Mesenchymal stem cell (in vitro differentiated cells and primary cell): ENCODE results near the gene NPAS3.

ENCODE experiments used
- DNase-seq: peaks from one replicate; pipeline ENCODE4 v3.0.0-alpha.2; 2013
- H2AFZ ChIP-seq: one replicate; pipeline ENCODE4 v1.6.1; 2013; ENCODE audit warnings: low read depth, mild to moderate bottlenecking, control low read depth, inconsistent platforms, low read length, moderate library complexity
- H2AK5ac ChIP-seq: 2 replicates; pipeline ENCODE4 v1.6.1; 2013; ENCODE audit warnings: low read length, moderate library complexity, mild to moderate bottlenecking, inconsistent platforms; ENCODE audit not compliant: severe bottlenecking
- H2BK120ac ChIP-seq: one replicate; pipeline ENCODE4 v1.6.1; 2013; ENCODE audit warnings: low read depth, mild to moderate bottlenecking, inconsistent platforms, low read length, moderate library complexity
- H2BK12ac ChIP-seq, 2 experiments: one replicate each; pipeline ENCODE4 v1.6.1; 2013; ENCODE audit warnings: inconsistent platforms in 2 of 2, low read length in 2 of 2, mild to moderate bottlenecking in 2 of 2, moderate library complexity in 2 of 2, control low read depth in 1 of 2
- H2BK15ac ChIP-seq: one replicate; pipeline ENCODE4 v1.6.1; 2013; ENCODE audit warnings: mild to moderate bottlenecking, low read depth, inconsistent platforms; ENCODE audit not compliant: poor library complexity, severe bottlenecking
- H2BK5ac ChIP-seq: 2 replicates; pipeline ENCODE4 v1.6.1; 2013; ENCODE audit warnings: low read depth, mild to moderate bottlenecking, low read length, control low read depth, inconsistent platforms; ENCODE audit not compliant: poor library complexity, severe bottlenecking
- H3K14ac ChIP-seq, 2 experiments: one replicate each; pipeline ENCODE4 v1.6.1; 2013; ENCODE audit warnings: inconsistent platforms in 2 of 2, low read length in 2 of 2, control low read depth in 1 of 2, mild to moderate bottlenecking in 1 of 2, moderate library complexity in 1 of 2
- H3K18ac ChIP-seq, 2 experiments: one replicate each; pipeline ENCODE4 v1.6.1; 2013; ENCODE audit warnings: inconsistent platforms in 2 of 2, low read length in 2 of 2, control low read depth in 1 of 2, low read depth in 1 of 2, mild to moderate bottlenecking in 1 of 2
- H3K23ac ChIP-seq, 2 experiments: one replicate each; pipeline ENCODE4 v1.6.1; 2013; ENCODE audit warnings: inconsistent platforms in 2 of 2, low read length in 2 of 2, mild to moderate bottlenecking in 2 of 2, moderate library complexity in 2 of 2, control low read depth in 1 of 2
- H3K27ac ChIP-seq: 2 replicates; pipeline ENCODE4 v1.5.1; 2013; ENCODE audit warnings: mild to moderate bottlenecking, moderate library complexity, low read length, control low read depth, inconsistent platforms; ENCODE audit not compliant: poor library complexity, severe bottlenecking
- H3K27me3 ChIP-seq, 2 experiments: 2 replicates each; pipeline versions ENCODE4 v1.6.1 to v1.7.0; 2013; ENCODE audit warnings: low read length in 2 of 2, mild to moderate bottlenecking in 2 of 2, moderate library complexity in 2 of 2, control low read depth in 1 of 2, inconsistent platforms in 1 of 2; ENCODE audit not compliant: control insufficient read depth in 1 of 2, insufficient read depth in 1 of 2
- H3K36me3 ChIP-seq, 2 experiments: 2 replicates each; pipeline versions ENCODE4 v1.6.1 to v1.7.0; 2013; ENCODE audit warnings: low read length in 2 of 2, control low read depth in 1 of 2, inconsistent platforms in 1 of 2, low read depth in 1 of 2, mild to moderate bottlenecking in 1 of 2; ENCODE audit not compliant: insufficient read depth in 2 of 2, control insufficient read depth in 1 of 2
- H3K4ac ChIP-seq, 2 experiments: one replicate each; pipeline ENCODE4 v1.6.1; 2013; ENCODE audit warnings: inconsistent platforms in 2 of 2, low read length in 2 of 2, mild to moderate bottlenecking in 2 of 2, moderate library complexity in 2 of 2, control low read depth in 1 of 2, low read depth in 1 of 2
- H3K4me1 ChIP-seq: 2 replicates; pipeline ENCODE4 v1.6.1; 2013; ENCODE audit warnings: low read depth, low read length, control low read depth; ENCODE audit not compliant: control insufficient read depth, insufficient read depth
- H3K4me2 ChIP-seq: 2 replicates; pipeline ENCODE4 v1.6.1; 2013; ENCODE audit warnings: low read length, mild to moderate bottlenecking, inconsistent platforms; ENCODE audit not compliant: poor library complexity, severe bottlenecking
- H3K4me3 ChIP-seq, 2 experiments: 2 replicates each; pipeline versions ENCODE4 v1.5.1 to v1.7.0; 2013; ENCODE audit warnings: low read length in 2 of 2, mild to moderate bottlenecking in 2 of 2, control low read depth in 1 of 2, low read depth in 1 of 2; ENCODE audit not compliant: insufficient read depth in 1 of 2
- H3K79me1 ChIP-seq: replicated peaks from 2 replicates; pipeline ENCODE4 v1.6.1; 2013; ENCODE audit warnings: mild to moderate bottlenecking, control low read depth, low read length, inconsistent platforms; ENCODE audit not compliant: poor library complexity, severe bottlenecking
- H3K9ac ChIP-seq: 2 replicates; pipeline ENCODE4 v1.7.0; 2013; ENCODE audit warnings: mild to moderate bottlenecking, low read length, moderate library complexity
- H3K9me3 ChIP-seq: 2 replicates; pipeline ENCODE4 v1.7.0; 2013; ENCODE audit warnings: mild to moderate bottlenecking, low read length; ENCODE audit not compliant: control insufficient read depth
- H4K8ac ChIP-seq: one replicate; pipeline ENCODE4 v1.6.1; 2013; ENCODE audit warnings: inconsistent platforms, mild to moderate bottlenecking, low read length, moderate library complexity
- H4K91ac ChIP-seq: one replicate; pipeline ENCODE4 v1.6.1; 2013; ENCODE audit warnings: mild to moderate bottlenecking, low read length, inconsistent platforms
- WGBS: methylation state at CpG from one replicate; pipeline ENCODE4 v1.1.7; 2013; ENCODE audit warnings: mixed read lengths; 5-methylcytosine and 5-hydroxymethylcytosine counted together

Gene NPAS3

GRCh38 chr14:33393895-33394368 is 455.3 kb downstream of the NPAS3 start:
- H3K9ac ChIP-seq, result no peak overlapping the region
- no peaks in the 10 kb centered on the region for H3K27me3 ChIP-seq
- no peak for DNase-seq
- no peak overlapping the region for H3K14ac ChIP-seq
- H2BK12ac ChIP-seq, result no peak overlapping the region
- H3K4me3 ChIP-seq, result no peak overlapping the region
- no peak overlapping the region for H3K27ac ChIP-seq
- no peak overlapping the region for H2BK15ac ChIP-seq
- H4K91ac ChIP-seq, result no peak overlapping the region
- no peak overlapping the region for H2AK5ac ChIP-seq
- no peaks in the 10 kb centered on the region for H3K9me3 ChIP-seq
- no peaks in the 10 kb centered on the region for H3K36me3 ChIP-seq
- no peak overlapping the region for H4K8ac ChIP-seq
- H3K4me1 ChIP-seq, result no peaks in the 10 kb centered on the region
- 71% methylated on average over 3 of the region's 3 CpGs for WGBS
- no peak overlapping the region for H2AFZ ChIP-seq
- no peaks in the 10 kb centered on the region for H3K79me1 ChIP-seq
- no peak overlapping the region for H3K4ac ChIP-seq
- H3K4me2 ChIP-seq, result no peak overlapping the region
- no peak overlapping the region for H2BK5ac ChIP-seq
- no peak overlapping the region for H3K23ac ChIP-seq
- no peak overlapping the region for H3K18ac ChIP-seq
- no peak overlapping the region for H2BK120ac ChIP-seq

DNA sequence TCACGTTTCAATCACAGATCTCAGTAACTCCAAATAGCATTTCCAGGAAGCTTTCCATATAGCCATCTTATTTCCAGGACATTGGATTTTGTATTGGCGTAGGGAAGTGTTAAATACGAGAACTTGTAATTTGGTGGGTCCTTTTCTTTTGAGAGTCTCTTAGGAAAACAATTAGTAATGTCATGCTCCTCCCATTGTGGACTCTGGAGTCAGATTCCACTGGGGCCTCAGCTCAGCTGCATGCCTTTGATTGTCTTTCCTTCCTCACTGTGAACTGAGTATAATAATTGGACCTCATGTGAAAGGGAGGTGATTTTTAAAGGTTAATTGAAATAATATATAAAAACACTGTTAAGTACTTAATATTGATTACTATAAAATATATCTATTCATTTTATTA is 462.6 kb downstream of the NPAS3 start:
- H2BK5ac ChIP-seq, result no peak overlapping the region
- 97% methylated on average over 3 of the region's 3 CpGs for WGBS
- H3K4ac ChIP-seq, result no peak overlapping the region

GRCh38 chr14:33402604-33403003 is 463.9 kb downstream of the NPAS3 start:
- Histone ChIP-seq H3K4me2 (no peak overlapping the region), H3K36me3 (no peaks in the 10 kb centered on the region), H3K23ac (no peak overlapping the region), H3K9ac (no peak overlapping the region), H3K4ac (no peak overlapping the region), H4K91ac (no peak overlapping the region), H3K4me1 (no peaks in the 10 kb centered on the region), H3K14ac (no peak overlapping the region), H2BK5ac (no peak overlapping the region), H3K79me1 (no peaks in the 10 kb centered on the region), H2AFZ (no peak overlapping the region), H4K8ac (no peak overlapping the region), H2BK15ac (no peak overlapping the region), H2BK120ac (no peak overlapping the region), H2BK12ac (no peak overlapping the region), H3K9me3 (no peaks in the 10 kb centered on the region), H3K27me3 (no peaks in the 10 kb centered on the region), H3K27ac (no peak overlapping the region), H3K18ac (no peak overlapping the region), H3K4me3 (no peak overlapping the region), H2AK5ac (no peak overlapping the region)
- no peak for DNase-seq

More for the DNA sequence above, 462.6 kb downstream of the NPAS3 start:
- Histone ChIP-seq H3K4me1 (no peaks in the 10 kb centered on the region), H3K14ac (no peak overlapping the region), H2BK12ac (no peak overlapping the region), H3K9ac (no peak overlapping the region), H2AK5ac (no peak overlapping the region), H3K27me3 (no peaks in the 10 kb centered on the region), H3K36me3 (no peaks in the 10 kb centered on the region), H2BK15ac (no peak overlapping the region), H3K79me1 (no peaks in the 10 kb centered on the region), H3K18ac (no peak overlapping the region), H3K9me3 (no peaks in the 10 kb centered on the region), H2BK120ac (no peak overlapping the region), H3K27ac (no peak overlapping the region), H3K4me2 (no peak overlapping the region), H3K4me3 (no peak overlapping the region), H3K23ac (no peak overlapping the region), H2AFZ (no peak overlapping the region), H4K8ac (no peak overlapping the region), H4K91ac (no peak overlapping the region)
- DNase-seq, result no peak

- Histone ChIP-seq H3K36me3 (no peaks in the 10 kb centered on the region), H3K4me3 (no peak overlapping the region), H3K9me3 (no peaks in the 10 kb centered on the region), H3K4me2 (no peak overlapping the region), H2BK15ac (no peak overlapping the region), H3K4ac (no peak overlapping the region), H3K9ac (peak overlapping the region; percentile 47), H2BK12ac (no peak overlapping the region), H3K14ac (no peak overlapping the region), H2BK5ac (no peak overlapping the region), H4K8ac (no peak overlapping the region), H2BK120ac (no peak overlapping the region), H3K27ac (peak overlapping the region; percentile 30), H2AK5ac (no peak overlapping the region), H4K91ac (no peak overlapping the region), H3K4me1 (no peaks in the 10 kb centered on the region), H3K79me1 (no peaks in the 10 kb centered on the region), H3K18ac (no peak overlapping the region), H3K23ac (no peak overlapping the region), H3K27me3 (no peaks in the 10 kb centered on the region), H2AFZ (no peak overlapping the region)
- 0% methylated on average over 1 of the region's 1 CpG for WGBS
- DNase-seq, result peak; percentile 84
Measured at GRCh38 chr14:33404054-33404453, 465.4 kb downstream of the NPAS3 start.
